ENCODE data around the gene PTPRCAP. TPM values are rescaled to one million over a fixed set of nuclear protein-coding genes. Genes with fewer than 3 reads are reported as not detected.
A peak's percentile ranks its signal among the peaks of the same experiment; 100 is the strongest.

Gene PTPRCAP
- total and polyA plus RNA-seq, 10 of the 15 experiments (the other 5 are each of a cell fraction or from before 2014, with no cell fraction given): 4.7 to 266 (median 125) TPM

DNA sequence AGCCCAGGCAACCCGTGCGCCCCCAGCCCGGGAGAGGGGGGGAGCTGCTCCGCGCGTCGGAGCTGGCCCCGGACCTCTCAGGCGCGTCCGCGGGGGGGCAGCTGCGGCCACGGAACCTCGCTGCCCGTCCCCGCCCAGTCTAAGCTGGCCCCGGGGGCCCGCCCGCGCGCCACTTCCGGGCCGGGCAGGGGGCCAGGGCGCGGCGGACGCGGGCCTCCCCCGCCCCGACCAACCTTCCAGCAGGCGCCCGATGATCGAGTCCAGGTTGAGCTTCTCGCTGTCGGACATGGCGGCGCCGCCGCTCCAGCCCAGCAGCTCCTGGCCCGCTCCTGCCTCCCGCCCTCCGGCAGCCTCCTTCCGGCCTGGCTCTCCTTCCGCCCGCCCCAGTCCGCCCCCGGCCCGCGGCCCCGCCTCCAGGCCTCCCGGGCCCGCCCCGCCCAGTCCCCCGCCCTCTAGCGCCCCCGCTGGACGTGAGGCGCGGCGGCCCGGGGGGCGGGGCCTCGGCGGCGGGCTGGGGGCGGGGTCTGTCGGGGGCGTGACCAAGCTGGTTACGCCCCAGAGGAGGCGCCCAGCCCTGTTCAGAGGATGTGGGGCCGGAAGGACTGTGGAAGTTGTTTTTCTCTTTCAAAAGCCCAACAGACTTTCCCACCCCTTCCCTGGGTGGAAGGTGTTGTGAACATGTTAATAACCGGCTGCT is 35.8 kb downstream of the PTPRCAP start, which contains the start of gene PPP1CA (continued):
- TF ChIP-seq TCF3 (IDR thresholded peaks at IDR 0.05; ENCODE audit: borderline replicate concordance, insufficient read depth, low read depth, low read length) (peak; percentile 25; the same call in 1 of the 2 replicates), CBX3 (IDR thresholded peaks at IDR 0.05; ENCODE audit: borderline replicate concordance, low read depth) (no peak), RB1 (IDR thresholded peaks at IDR 0.05; ENCODE audit: borderline replicate concordance) (peak; percentile 83; the same call in 1 of the 2 replicates), LARP7 (IDR thresholded peaks at IDR 0.05) (peak; percentile 96), TAF1 (IDR thresholded peaks at IDR 0.05; ENCODE audit: borderline replicate concordance, low read depth, low read length) (no peak; the same call in 1 of the 2 replicates), STAT1 (conservative IDR thresholded peaks at IDR 0.05) (0 out of 2 replicates have a peak, but pooled peaks have one; percentile 30), TARDBP (IDR thresholded peaks at IDR 0.05; ENCODE audit: borderline replicate concordance) (no peak), RELA (IDR thresholded peaks at IDR 0.05; ENCODE audit: borderline replicate concordance, partially characterized antibody) (peak; percentile 69), RCOR1 (conservative IDR thresholded peaks at IDR 0.05; ENCODE audit: low read depth, low read length) (no peak), KLF5 (IDR thresholded peaks at IDR 0.05; ENCODE audit: partially characterized antibody) (no peak), ZBED1 (IDR thresholded peaks at IDR 0.05; ENCODE audit: borderline replicate concordance) (no peak), NR2C1 (IDR thresholded peaks at IDR 0.05) (peak; percentile 39; the same call in 1 of the 2 replicates), FOXM1 (IDR thresholded peaks at IDR 0.05; ENCODE audit: low read depth, low read length) (no peak), SIX5 (IDR thresholded peaks at IDR 0.05; ENCODE audit: low read depth, low read length, severe bottlenecking) (no peak), RUNX3 (IDR thresholded peaks at IDR 0.05; ENCODE audit: low read length) (no peak), NBN (IDR thresholded peaks at IDR 0.05) (no peak), ZZZ3 (IDR thresholded peaks at IDR 0.05; ENCODE audit: control insufficient read depth, insufficient read length, low read depth) (no peak), ZNF24 (IDR thresholded peaks at IDR 0.05) (peak; percentile 49; the same call in 1 of the 2 replicates), YY1 (IDR thresholded peaks at IDR 0.05; ENCODE audit: low read depth, low read length) (peak; percentile 90), TCF12 (IDR thresholded peaks at IDR 0.05; ENCODE audit: low read depth, low read length) (no peak), STAT3 (IDR thresholded peaks at IDR 0.05; ENCODE audit: low read depth, low read length) (no peak)
- TF ChIP-seq, protein P1, sequence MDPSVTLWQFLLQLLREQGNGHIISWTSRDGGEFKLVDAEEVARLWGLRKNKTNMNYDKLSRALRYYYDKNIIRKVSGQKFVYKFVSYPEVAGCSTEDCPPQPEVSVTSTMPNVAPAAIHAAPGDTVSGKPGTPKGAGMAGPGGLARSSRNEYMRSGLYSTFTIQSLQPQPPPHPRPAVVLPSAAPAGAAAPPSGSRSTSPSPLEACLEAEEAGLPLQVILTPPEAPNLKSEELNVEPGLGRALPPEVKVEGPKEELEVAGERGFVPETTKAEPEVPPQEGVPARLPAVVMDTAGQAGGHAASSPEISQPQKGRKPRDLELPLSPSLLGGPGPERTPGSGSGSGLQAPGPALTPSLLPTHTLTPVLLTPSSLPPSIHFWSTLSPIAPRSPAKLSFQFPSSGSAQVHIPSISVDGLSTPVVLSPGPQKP (IDR thresholded peaks at IDR 0.05; ENCODE audit: low read depth, low read length): peak; percentile 50; the same call in 1 of the 2 replicates
- TF ChIP-seq, protein P2, sequence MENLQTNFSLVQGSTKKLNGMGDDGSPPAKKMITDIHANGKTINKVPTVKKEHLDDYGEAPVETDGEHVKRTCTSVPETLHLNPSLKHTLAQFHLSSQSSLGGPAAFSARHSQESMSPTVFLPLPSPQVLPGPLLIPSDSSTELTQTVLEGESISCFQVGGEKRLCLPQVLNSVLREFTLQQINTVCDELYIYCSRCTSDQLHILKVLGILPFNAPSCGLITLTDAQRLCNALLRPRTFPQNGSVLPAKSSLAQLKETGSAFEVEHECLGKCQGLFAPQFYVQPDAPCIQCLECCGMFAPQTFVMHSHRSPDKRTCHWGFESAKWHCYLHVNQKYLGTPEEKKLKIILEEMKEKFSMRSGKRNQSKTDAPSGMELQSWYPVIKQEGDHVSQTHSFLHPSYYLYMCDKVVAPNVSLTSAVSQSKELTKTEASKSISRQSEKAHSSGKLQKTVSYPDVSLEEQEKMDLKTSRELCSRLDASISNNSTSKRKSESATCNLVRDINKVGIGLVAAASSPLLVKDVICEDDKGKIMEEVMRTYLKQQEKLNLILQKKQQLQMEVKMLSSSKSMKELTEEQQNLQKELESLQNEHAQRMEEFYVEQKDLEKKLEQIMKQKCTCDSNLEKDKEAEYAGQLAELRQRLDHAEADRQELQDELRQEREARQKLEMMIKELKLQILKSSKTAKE (IDR thresholded peaks at IDR 0.05; ENCODE audit: low read depth, poor library complexity, severe bottlenecking): no peak
- TF ChIP-seq, protein P3, sequence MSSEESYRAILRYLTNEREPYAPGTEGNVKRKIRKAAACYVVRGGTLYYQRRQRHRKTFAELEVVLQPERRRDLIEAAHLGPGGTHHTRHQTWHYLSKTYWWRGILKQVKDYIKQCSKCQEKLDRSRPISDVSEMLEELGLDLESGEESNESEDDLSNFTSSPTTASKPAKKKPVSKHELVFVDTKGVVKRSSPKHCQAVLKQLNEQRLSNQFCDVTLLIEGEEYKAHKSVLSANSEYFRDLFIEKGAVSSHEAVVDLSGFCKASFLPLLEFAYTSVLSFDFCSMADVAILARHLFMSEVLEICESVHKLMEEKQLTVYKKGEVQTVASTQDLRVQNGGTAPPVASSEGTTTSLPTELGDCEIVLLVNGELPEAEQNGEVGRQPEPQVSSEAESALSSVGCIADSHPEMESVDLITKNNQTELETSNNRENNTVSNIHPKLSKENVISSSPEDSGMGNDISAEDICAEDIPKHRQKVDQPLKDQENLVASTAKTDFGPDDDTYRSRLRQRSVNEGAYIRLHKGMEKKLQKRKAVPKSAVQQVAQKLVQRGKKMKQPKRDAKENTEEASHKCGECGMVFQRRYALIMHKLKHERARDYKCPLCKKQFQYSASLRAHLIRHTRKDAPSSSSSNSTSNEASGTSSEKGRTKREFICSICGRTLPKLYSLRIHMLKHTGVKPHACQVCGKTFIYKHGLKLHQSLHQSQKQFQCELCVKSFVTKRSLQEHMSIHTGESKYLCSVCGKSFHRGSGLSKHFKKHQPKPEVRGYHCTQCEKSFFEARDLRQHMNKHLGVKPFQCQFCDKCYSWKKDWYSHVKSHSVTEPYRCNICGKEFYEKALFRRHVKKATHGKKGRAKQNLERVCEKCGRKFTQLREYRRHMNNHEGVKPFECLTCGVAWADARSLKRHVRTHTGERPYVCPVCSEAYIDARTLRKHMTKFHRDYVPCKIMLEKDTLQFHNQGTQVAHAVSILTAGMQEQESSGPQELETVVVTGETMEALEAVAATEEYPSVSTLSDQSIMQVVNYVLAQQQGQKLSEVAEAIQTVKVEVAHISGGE (CRISPR knock-in tag; IDR thresholded peaks at IDR 0.05): no peak

All from GM12878 (cell line).